Esophagus (tissue), 2 donors: ENCODE results near the gene TESMIN. TPM values are rescaled to one million over a fixed set of nuclear protein-coding genes. Genes with fewer than 3 reads are reported as not detected.

Experiments
- H3K27ac ChIP-seq, 2 donors: one replicate each; pipeline ENCODE4 v1.5.1; 2013; ENCODE audit warnings: low read depth in 2 of 2, mild to moderate bottlenecking in 2 of 2, inconsistent platforms in 1 of 2, low read length in 1 of 2, moderate library complexity in 1 of 2
- H3K27me3 ChIP-seq, 2 donors: one replicate each; pipeline ENCODE4 v1.6.1; 2013; ENCODE audit warnings: low read length in 2 of 2, control low read depth in 1 of 2, mild to moderate bottlenecking in 1 of 2; ENCODE audit not compliant: insufficient read depth in 2 of 2, control insufficient read depth in 1 of 2
- H3K36me3 ChIP-seq, 2 donors: one replicate each; pipeline ENCODE4 v1.6.1; 2013; ENCODE audit warnings: low read length in 1 of 2; ENCODE audit not compliant: control insufficient read depth in 2 of 2, insufficient read depth in 2 of 2
- H3K4me1 ChIP-seq, 2 donors: one replicate each; pipeline ENCODE4 v1.6.1; 2013; ENCODE audit warnings: low read length in 1 of 2; ENCODE audit not compliant: control insufficient read depth in 2 of 2, insufficient read depth in 2 of 2
- H3K4me3 ChIP-seq, 2 donors: one replicate each; pipeline ENCODE4 v1.5.1; 2013; ENCODE audit warnings: low read length in 2 of 2, mild to moderate bottlenecking in 2 of 2, low read depth in 1 of 2, moderate library complexity in 1 of 2
- H3K9me3 ChIP-seq, 2 donors: one replicate each; pipeline ENCODE4 v1.6.1; 2013; ENCODE audit warnings: mild to moderate bottlenecking in 2 of 2, low read depth in 1 of 2, low read length in 1 of 2, moderate library complexity in 1 of 2; ENCODE audit not compliant: control insufficient read depth in 2 of 2, insufficient read depth in 1 of 2
- WGBS, 2 donors: extraction: QIAGEN DNeasy Blood & Tissue Kit; methylation state at CpG; one replicate each; pipeline ENCODE4 v1.1.7; 2013; 5-methylcytosine and 5-hydroxymethylcytosine counted together
- polyA plus RNA-seq, 2 donors: library from polyadenylated mRNA; stranded (reverse); fragments of 200-250 nt; gene quantifications; one replicate each; pipeline ENCODE4 v1.2.3, GENCODE V29; 2013
- donor health status: healthy with polysubstance abuse.
- donor health status: Bipolar disorder and iron deficiency.

The TESMIN gene
- polyA plus RNA-seq, 2 donors = 3.0 to 3.7 TPM

GRCh38 chr11:68669301-68670090 is 81.8 kb downstream of the TESMIN start:
- Histone ChIP-seq H3K27me3 (no peaks in the 10 kb centered on the region), H3K9me3 (peaks cover 7 to 8% of the 10 kb centered on the region in 2 donors), H3K4me1 (no peaks in the 10 kb centered on the region), H3K36me3 (no peaks in the 10 kb centered on the region), H3K27ac (no peak overlapping the region), H3K4me3 (no peak overlapping the region)
- WGBS, 2 donors = 79 to 81% methylated on average over 27 of the region's 27 CpGs

- no peak overlapping the region for H3K4me3 ChIP-seq
- WGBS, 2 donors = 67 to 70% methylated on average over 21 of the region's 21 CpGs
- H3K9me3 ChIP-seq = no peaks in the 10 kb centered on the region
- no peaks in the 10 kb centered on the region for H3K36me3 ChIP-seq
- H3K27me3 ChIP-seq = no peaks in the 10 kb centered on the region
- H3K4me1 ChIP-seq = no peaks in the 10 kb centered on the region
- H3K27ac ChIP-seq = no peak overlapping the region
Observed at GRCh38 chr11:68667511-68668500, 83.5 kb downstream of the TESMIN start.

- WGBS, 2 donors = 51 to 82% methylated on average over 7 to 15 of the region's 15 CpGs
- no peak overlapping the region for H3K27ac ChIP-seq
- no peaks in the 10 kb centered on the region for H3K4me1 ChIP-seq
- no peak overlapping the region for H3K4me3 ChIP-seq
- H3K27me3 ChIP-seq = no peaks in the 10 kb centered on the region
- H3K9me3 ChIP-seq = no peaks in the 10 kb centered on the region
- no peaks in the 10 kb centered on the region for H3K36me3 ChIP-seq
Observed at GRCh38 chr11:68666849-68667248, 84.5 kb downstream of the TESMIN start.

- WGBS, 2 donors = 82 to 88% methylated on average over 16 of the region's 16 CpGs
- Histone ChIP-seq H3K27me3 (no peaks in the 10 kb centered on the region), H3K4me3 (no peak overlapping the region), H3K27ac (no peak overlapping the region), H3K9me3 (no peaks in the 10 kb centered on the region), H3K4me1 (no peaks in the 10 kb centered on the region), H3K36me3 (no peaks in the 10 kb centered on the region)
Observed at GRCh38 chr11:68665436-68665835, 85.9 kb downstream of the TESMIN start.

GRCh38 chr11:68664906-68665305 is 86.4 kb downstream of the TESMIN start:
- 93 to 94% methylated on average over 7 of the region's 7 CpGs for WGBS, 2 donors
- Histone ChIP-seq H3K27ac (no peak overlapping the region), H3K4me1 (no peaks in the 10 kb centered on the region), H3K9me3 (no peaks in the 10 kb centered on the region), H3K4me3 (no peak overlapping the region), H3K27me3 (no peaks in the 10 kb centered on the region), H3K36me3 (no peaks in the 10 kb centered on the region)

GRCh38 chr11:68664141-68664540 is 87.2 kb downstream of the TESMIN start:
- H3K36me3 ChIP-seq = no peaks in the 10 kb centered on the region
- WGBS, 2 donors = 72 to 81% methylated on average over 9 of the region's 9 CpGs
- H3K4me1 ChIP-seq = no peaks in the 10 kb centered on the region
- H3K4me3 ChIP-seq = no peak overlapping the region
- H3K27ac ChIP-seq = no peak overlapping the region
- H3K27me3 ChIP-seq = no peaks in the 10 kb centered on the region
- H3K9me3 ChIP-seq = no peaks in the 10 kb centered on the region

GRCh38 chr11:68663482-68664010 is 87.8 kb downstream of the TESMIN start:
- WGBS, 2 donors = 86% methylated on average over 18 of the region's 18 CpGs

GRCh38 chr11:68661697-68662603 is 89.4 kb downstream of the TESMIN start:
- no peaks in the 10 kb centered on the region for H3K4me1 ChIP-seq
- H3K9me3 ChIP-seq = no peaks in the 10 kb centered on the region
- 76 to 85% methylated on average over 18 of the region's 18 CpGs for WGBS, 2 donors
- no peaks in the 10 kb centered on the region for H3K36me3 ChIP-seq
- no peak overlapping the region for H3K4me3 ChIP-seq
- H3K27ac ChIP-seq = no peak overlapping the region
- H3K27me3 ChIP-seq = no peaks in the 10 kb centered on the region

More at GRCh38 chr11:68663482-68664010, 87.8 kb downstream of the TESMIN start:
- no peaks in the 10 kb centered on the region for H3K4me1 ChIP-seq
- H3K27me3 ChIP-seq = no peaks in the 10 kb centered on the region
- no peak overlapping the region for H3K27ac ChIP-seq
- H3K36me3 ChIP-seq = no peaks in the 10 kb centered on the region
- no peak overlapping the region for H3K4me3 ChIP-seq
- H3K9me3 ChIP-seq = no peaks in the 10 kb centered on the region

- no peak overlapping the region for H3K27ac ChIP-seq
- 77 to 84% methylated on average over 15 of the region's 15 CpGs for WGBS, 2 donors
- H3K4me3 ChIP-seq = no peak overlapping the region
Observed at GRCh38 chr11:68661014-68661413, 90.3 kb downstream of the TESMIN start.

More at GRCh38 chr11:68661014-68661413, 90.3 kb downstream of the TESMIN start:
- Histone ChIP-seq H3K36me3 (no peaks in the 10 kb centered on the region), H3K9me3 (no peaks in the 10 kb centered on the region), H3K4me1 (no peaks in the 10 kb centered on the region), H3K27me3 (no peaks in the 10 kb centered on the region)
